ENCODE data around the gene NDUFB8.

DNA sequence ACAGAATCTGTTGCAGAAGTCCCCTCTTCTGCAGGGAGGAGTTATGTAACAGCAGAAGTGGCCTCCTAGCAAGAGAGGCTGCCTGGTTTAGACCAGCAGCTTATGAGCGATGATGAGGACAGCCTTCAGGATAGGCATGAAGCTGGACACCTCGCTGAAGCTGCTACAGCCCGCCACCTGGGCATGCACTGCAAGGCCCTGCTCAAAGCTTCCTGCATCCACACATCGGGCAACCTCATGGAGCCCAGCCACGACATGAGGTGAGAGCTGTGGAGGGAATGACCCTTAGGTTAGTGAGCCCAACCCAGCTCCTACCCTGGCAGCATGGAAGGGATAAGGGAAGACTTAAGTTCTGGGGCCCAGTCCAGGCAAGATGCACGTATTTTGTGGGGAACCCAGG, 42.1 kb downstream of the NDUFB8 start:
- TF ChIP-seq CTCF (IDR thresholded peaks at IDR 0.05; ENCODE audit: insufficient read depth, low read length, poor library complexity, severe bottlenecking) (no peak), EZH2phosphoT487 (conservative IDR thresholded peaks at IDR 0.05; ENCODE audit: low read length) (no peak)
